GM12865 (cell line): ENCODE data around the gene SLTM.

Source experiments
- DNase-seq: peaks from one replicate; pipeline ENCODE4 v3.0.0; 2010; ENCODE audit warnings: low read depth
- H3K4me3 ChIP-seq: 2 replicates; pipeline ENCODE4 v1.5.1; 2011; ENCODE audit warnings: mild to moderate bottlenecking, low read depth, low read length, control low read depth
- TF ChIP-seq, protein P1 (sequence below): IDR thresholded peaks from 2 replicates; pipeline ENCODE4 v1.5.1; 2011; ENCODE audit warnings: low read length, control low read depth, low read depth, inconsistent platforms; ENCODE audit not compliant: insufficient read depth; ENCODE audit errors: missing control alignments

Gene SLTM

DNA sequence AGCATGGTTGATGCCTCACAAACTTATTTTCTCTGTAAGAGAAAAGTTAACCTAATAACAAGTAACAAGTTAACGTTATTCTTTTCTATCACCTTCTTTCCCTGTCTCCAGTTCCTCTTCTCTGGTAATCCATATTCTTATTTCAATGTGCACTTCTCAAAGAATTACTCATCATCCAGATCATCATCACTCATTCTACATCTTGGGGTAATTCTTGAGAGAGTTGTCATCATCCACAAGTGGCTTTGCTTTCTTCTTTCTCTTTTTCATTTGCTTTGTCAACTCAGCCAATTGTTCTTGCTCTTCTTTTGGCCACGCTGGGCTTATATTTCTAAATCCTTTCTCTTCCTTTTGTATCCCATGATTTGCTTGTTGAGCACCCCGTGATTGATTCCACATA lies 33.2 kb upstream of the SLTM start:
- TF ChIP-seq, protein P1, sequence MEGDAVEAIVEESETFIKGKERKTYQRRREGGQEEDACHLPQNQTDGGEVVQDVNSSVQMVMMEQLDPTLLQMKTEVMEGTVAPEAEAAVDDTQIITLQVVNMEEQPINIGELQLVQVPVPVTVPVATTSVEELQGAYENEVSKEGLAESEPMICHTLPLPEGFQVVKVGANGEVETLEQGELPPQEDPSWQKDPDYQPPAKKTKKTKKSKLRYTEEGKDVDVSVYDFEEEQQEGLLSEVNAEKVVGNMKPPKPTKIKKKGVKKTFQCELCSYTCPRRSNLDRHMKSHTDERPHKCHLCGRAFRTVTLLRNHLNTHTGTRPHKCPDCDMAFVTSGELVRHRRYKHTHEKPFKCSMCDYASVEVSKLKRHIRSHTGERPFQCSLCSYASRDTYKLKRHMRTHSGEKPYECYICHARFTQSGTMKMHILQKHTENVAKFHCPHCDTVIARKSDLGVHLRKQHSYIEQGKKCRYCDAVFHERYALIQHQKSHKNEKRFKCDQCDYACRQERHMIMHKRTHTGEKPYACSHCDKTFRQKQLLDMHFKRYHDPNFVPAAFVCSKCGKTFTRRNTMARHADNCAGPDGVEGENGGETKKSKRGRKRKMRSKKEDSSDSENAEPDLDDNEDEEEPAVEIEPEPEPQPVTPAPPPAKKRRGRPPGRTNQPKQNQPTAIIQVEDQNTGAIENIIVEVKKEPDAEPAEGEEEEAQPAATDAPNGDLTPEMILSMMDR: no peak
- H3K4me3 ChIP-seq: no peak overlapping the region
- DNase-seq: no peak

DNA sequence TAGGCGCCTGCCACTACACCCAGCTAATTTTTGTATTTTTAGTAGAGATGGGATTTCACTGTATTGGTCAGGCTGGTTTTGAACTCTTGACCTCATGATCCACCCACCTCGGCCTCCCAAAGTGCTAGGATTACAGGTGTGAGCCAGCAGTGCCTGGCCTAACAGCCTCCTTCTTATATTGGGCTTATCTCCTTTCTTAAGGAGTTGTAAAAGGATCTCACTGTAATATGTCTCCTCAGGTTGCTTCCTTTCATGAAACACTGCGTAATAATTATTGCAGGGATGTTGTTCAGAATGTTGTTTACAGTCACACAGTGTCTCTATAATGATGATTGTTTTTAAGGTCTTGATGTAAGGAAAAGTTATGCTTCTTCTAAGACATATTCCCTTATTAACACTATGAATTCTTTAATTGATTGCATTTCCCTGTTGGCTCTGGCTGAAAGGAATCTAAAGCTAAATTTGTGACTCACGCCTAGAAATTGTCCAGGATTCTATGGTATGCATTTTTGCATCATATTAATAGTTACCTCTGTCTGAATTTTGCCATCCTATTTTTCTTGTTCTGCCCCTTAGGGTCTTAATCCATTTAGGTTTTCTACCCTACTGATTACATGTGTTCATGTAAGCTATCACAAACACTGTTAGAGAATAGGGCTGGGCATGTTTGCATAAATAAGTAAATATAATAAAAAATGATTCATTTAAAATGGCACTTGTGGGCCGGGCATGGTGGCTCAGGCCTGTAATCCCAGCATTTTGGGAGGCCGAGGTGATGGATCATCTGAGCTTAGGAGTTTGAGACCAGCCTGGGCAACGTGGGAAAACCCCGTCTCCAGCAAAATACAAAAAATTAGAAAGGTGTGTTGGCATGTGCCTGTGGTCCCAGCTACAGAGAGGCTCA lies 29.4 kb upstream of the SLTM start:
- TF ChIP-seq, protein P1: no peak
- DNase-seq: no peak
- H3K4me3 ChIP-seq: no peak overlapping the region

DNA sequence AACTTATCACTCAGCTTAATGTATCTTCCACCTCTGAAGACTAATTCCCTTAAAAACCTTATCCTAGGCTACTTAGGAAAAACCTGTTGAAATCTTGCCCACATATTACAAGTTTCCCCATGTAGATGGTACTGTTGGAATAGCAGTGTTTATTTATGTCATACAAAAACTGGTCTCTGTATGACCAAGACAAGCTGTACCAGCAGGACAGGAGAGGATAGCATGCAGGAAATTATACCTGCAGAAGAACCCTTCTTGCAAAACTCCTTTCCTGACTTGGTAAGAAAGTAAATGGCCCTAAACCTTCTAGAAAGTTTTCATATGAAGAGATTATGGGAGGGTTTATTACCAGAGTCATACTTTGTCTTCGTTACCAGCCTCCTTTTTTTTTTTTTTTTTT lies 28.7 kb upstream of the SLTM start:
- H3K4me3 ChIP-seq: no peak overlapping the region
- TF ChIP-seq, protein P1: no peak
- no peak for DNase-seq

DNA sequence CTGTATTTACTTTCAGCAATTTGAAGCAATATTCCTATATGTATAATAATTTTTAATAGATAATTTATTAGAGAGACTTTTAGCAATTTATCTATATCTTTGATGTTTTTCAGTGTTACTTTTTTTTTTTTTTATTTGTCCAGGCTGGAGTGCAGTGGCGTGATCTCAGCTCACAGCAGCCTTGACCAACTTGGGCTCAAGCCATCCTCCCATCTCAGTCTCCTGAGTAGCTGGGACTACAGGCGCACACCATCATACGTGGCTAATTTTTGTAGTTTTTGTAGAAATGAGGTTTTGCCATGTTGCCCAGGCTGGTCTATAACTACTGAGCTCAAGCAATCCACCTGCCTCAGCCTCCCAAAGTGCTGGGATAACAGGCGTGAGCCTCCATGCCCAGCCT lies 25.3 kb upstream of the SLTM start:
- no peak overlapping the region for H3K4me3 ChIP-seq
- TF ChIP-seq, protein P1: no peak
- no peak for DNase-seq

DNA sequence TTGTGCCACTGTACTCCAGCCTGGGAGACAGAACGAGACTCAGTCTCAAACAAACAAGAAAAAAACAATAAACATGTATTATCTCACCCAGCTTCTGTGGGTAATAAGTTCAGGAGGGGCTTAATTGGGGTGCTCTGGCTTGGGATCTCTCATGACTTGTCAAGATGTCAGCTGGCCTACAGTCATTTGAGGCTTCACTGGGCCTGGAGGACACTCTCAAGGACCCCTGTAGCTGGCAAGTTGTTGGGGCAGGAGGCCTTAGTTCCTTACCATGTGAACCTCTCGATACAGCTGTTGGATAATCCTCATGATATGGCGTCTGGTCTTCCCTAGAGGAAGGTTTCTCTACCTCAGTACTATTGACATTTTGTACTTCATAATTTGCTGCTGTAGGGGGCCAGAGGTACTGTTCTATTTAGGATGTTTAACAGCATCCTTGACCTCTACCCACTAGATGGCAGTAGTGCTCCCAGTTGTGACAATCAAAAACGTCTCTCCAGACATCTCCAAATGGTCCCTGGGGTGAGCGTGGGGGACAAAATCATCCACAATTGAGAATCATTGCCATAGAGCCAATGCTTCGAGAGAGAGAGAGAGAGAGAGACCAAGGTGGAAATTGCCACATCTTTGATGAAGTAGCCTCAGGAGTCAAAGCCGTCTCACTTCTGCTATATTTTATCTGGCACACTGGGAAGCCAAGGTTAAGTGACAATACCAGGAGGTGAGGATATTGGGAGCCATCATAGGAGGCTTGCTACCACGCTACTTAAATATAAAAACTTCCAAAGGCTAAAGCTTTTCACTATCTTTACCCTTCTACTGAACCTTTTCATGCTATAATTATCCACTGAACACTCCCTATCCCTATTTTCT lies 23.9 kb upstream of the SLTM start:
- TF ChIP-seq, protein P1: peak; percentile 82
- H3K4me3 ChIP-seq: no peak overlapping the region
- peak; percentile 89 for DNase-seq

DNA sequence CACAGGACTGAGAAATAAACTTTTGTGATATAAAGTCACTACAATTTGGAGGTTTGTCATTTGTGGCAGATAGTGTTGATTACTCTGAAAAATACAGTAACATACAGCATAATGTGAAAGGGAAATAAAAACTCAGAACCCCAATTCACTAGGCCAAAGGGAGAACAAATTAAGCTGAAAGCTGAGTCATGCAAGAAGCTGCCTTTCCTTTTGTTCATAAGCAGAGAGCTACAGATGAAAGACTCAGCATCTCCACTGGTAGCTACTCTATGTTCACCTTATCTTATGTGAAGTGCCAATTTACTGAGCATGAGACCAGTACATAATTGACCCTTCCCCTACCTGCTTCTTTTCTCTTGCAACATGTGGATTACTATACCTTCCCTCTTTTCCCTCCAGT lies 19.3 kb upstream of the SLTM start:
- TF ChIP-seq, protein P1: no peak
- no peak overlapping the region for H3K4me3 ChIP-seq
- peak; percentile 5 for DNase-seq
